HG02798 (cell line): ENCODE measurements around the gene CPNE1.

Experiments used
- ATAC-seq: cut with Tn5 transposase; IDR thresholded peaks from one replicate; pipeline ENCODE4 v1.9.1; 2021; ENCODE audit warnings: mild to moderate bottlenecking; ENCODE audit not compliant: unreplicated experiment, poor library complexity

Gene CPNE1

DNA sequence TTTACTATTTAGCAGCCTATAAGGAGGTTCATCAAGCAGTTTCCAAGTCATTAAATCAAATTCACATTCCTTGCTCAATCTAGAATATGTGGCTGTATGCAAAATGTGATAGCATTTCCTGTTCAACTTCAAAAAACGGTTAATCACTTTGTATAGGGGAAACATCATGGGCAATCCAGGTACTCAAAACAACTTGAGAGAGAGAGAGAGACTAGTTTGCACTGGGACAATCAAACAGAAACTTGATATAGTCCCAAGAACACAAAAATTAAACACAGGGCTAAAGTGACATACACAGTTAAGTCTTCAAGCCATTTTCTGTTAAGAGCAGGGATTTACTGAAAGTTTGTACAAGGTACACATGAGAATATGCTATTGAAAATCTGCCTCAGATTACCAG is 7.4 kb downstream of the CPNE1 start:
- no peak for ATAC-seq

DNA sequence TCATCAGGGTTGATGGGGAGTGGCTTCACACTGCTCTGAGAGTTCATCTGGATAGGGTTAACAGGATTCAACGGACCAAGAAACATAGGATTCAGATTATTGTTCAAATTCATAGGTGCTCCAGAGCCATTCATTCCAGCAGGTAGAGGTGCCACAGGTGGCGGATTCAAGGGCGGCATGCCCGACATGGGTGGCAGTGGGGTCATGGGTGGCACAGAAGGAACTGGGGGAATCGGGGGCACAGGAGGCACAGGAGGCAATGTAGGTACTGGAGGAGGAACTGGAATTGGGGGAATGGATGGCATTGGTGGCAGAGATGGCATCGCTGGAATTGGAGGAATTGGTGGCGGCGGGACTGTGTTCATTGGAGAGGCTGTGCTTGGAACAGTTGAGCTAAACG is 10.3 kb downstream of the CPNE1 start:
- no peak for ATAC-seq

DNA sequence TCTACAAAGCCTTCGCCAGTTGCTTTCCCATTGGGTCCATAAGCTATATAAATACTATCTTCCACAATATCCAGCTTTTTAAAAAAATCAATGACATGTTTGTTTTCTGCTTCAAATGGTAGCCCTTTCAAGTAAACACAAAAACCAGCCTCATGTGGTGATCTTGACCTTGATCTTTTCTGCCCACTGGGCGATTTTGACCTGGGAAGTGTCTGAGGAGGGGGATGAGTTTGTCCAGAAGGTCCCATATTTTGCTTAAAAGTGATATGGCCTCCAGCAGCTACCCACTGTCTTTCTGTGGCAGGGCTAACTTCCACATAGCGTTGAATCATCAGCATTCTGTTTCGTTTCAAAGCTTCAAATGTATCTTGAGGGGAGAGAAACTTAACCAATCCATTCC is 10.8 kb downstream of the CPNE1 start:
- ATAC-seq, result no peak

DNA sequence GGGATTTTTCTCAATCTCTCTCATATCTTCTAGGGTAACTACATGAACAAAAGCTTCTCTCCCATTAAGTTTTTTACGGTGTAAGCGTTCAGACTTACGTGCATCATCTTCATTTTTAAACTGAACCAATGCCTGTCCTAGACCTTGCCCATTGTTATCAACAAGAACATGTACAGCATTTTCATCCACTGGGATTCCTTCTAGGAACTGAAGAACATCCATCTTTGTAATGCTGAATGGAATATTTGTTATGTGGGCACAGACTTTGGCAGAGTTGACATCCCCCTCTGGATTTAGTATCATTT is 11.3 kb downstream of the CPNE1 start:
- no peak for ATAC-seq

DNA sequence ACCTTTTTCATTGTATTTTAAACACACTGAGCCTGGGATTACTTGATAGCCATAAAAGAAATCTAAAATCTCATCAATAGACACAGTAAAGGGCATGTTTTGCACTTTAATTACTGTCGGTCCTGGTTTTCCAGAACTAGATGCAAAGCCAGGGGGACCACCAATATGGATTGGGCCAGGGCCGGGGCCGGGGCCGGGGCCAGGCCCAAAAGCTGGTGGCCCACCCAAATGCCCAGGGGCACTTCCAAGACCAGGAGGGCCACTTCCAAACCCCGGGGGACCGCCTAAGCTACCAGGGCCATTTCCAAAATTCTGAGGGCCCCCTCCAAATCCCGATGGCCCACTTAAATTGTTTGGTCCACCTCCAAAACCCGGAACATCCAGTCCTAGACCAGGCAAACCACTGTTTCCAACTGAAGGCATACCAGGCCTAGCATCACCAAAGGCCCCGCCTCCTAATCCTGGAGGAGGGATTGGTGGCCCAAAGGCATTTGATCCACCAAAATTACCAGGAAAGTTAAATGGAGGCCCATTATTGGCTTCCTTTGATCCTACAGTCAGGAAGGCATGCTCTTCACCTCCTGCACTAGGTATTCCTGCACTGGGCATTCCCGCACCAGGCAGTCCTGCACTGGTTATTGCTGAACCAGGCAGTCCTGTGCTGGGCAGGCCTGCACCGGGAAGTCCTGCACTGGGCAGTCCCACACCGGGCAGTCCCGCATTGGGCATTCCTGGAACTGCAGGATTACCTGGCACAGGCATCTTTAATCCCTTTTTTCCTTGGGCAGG is 11.9 kb downstream of the CPNE1 start:
- no peak for ATAC-seq

DNA sequence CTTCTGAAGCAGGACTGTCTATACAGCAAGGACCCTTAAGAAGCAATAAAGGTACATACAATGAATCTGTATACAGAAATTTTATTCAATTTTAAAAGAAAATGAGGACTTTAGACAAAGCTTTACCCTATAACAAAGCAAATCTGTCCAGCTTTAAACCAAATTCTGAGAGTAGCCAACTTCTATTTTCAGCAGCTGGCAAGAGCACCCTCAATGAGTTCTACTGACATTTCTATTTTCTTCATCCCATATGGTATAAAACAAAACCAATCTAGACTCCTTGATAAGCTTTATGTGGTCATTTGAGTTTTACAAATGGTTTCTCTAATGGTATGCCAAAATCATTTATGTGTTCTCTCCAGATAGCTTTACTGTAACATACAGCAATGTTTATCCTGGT is 12.7 kb downstream of the CPNE1 start:
- ATAC-seq, result no peak

DNA sequence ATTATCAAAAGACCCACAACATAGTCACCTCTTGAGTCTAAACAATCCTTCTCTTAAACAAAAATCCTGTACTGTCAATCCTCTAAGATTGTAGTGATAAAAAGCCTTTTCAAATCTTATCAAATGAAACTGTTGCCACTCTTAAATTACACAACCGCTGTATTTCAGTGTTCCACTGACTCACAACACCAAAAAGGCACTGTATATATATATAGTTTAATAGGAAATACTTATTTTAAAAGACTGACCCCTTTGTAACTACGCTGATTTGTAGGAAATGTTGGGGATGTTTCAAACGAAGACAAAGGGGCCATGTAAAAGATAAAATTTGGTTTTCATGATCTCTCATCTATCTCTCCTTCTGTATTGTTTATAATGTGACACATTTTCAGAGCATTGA is 14.1 kb downstream of the CPNE1 start:
- ATAC-seq, result no peak

DNA sequence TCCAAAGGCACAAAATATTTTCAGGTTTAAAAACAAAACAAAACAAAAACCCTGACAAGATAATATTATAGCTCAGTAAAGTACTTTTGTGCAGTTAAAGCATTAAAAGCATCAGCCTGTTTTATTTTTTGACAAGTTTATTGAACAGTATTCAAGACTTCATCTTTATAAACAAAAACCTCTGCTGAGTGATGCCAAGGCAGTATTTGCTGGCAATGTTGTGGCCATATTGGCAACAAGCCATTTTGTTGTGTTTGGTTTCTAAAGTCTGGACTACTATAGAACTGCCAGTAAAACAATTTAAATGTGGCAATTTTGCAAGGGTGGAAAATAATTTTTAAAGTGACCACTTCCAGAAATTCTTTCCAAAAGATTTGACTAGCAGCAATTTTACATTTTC is 15.9 kb downstream of the CPNE1 start:
- no peak for ATAC-seq

DNA sequence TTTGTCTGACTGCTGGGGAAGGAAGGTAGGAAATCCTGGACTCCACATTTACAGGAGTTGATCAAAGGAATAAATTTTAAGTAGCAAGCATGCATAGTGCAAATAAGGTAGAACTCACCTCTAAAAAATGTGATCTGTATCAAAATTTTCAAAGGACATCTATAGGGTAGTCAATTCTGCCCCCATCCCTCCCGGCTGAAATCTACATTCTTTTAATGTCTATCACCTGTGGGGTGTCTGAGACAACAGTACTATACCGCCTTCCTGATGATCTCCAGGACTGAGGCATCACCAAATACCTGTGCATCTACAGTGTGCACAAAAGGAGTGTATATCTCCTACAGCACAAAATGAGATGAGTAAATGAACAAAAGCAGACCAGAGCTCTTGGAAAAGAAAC is 19.9 kb downstream of the CPNE1 start:
- no peak for ATAC-seq

DNA sequence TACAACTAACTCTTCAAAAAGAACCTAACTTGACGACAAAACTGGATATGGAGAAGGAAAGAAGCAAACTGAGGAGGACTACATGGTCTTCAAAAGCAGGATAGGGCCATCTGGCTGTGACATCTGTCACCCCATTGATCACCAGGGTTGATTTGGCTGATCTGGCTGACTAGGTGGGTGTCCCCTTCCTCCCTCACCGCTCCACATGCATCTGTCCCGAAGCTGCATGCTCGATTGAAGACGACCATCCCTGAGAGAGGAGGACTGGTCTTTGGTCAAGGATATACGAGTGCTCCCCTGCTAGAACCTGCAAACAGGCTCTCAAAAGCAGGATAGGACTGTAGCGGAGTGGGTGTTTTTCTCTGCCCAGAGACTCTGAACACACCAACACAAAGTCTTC is 21.7 kb downstream of the CPNE1 start:
- no peak for ATAC-seq

DNA sequence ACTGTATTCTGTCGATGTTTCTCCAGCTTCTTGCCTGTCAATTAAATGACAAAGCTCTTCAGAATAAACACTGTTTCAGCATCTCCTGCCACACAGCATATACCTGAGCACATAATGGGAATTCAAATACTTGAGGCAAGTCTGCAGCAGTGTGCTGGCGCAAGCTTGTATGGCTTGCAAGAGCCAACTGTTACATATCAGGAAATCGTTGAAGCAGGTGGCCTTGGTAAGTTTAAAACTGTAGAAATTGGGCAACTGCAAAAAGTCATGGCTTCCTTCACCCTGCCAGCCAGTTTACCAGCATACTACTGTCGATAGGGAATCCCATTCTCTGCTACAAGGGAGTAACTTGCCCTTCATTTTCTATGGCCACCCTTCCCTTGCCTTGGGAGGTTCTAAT is 23.0 kb downstream of the CPNE1 start:
- ATAC-seq, result no peak

DNA sequence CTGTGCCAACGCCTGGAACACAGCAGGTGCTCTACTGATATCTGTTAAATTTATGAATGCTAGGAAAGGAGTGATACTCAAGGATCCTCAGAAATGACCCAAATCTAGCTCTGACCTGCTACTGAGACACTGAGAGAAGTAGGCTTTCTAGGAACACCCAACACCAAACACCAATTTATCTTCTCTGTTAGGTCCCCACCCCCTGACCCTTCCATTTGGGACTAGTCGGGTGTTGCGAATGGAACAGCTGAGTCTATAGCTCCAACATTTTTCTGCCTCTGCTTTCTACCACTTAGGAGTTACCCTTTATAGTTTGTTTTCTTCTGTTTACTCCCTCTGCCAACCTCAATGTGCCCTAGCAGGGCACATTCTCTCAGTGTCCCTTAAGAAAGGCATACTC is 24.0 kb downstream of the CPNE1 start:
- ATAC-seq, result no peak

DNA sequence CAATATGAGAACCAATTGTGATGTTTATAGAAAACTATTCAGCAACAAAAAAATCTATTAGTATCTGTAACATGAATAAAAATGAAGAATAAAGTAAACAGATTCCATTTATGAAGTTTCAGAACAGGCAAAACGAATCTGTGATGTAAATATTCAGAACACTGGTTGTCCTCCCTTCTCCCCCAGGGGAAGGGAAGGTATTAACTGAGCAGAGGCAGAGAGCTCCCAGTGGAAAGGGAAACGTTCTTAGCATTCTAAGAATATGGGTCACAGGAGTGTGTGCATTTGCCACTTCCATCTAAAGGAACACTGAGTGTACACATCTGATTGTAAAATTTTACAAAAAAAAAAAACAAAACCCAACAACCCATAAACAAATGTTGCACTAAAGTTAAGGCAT is 25.9 kb downstream of the CPNE1 start:
- no peak for ATAC-seq

DNA sequence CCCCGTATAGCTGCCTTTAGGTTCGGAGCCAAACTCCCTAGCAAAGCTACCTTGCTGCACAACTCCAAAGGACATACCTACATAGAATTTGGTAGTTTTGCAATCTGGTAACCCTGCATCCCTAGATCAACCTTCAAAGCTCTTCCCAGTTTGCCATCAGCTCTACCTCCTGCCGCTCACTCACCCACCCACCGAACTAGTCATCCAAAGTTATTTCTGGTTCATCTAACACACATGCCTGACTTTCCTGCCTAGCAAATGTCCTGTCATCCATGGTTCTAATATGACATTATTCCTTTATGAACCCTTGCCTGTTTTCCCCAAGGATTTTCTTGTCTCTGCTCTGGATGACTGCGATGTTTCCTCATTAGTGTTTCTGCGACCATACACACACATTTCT is 27.4 kb downstream of the CPNE1 start:
- no peak for ATAC-seq

DNA sequence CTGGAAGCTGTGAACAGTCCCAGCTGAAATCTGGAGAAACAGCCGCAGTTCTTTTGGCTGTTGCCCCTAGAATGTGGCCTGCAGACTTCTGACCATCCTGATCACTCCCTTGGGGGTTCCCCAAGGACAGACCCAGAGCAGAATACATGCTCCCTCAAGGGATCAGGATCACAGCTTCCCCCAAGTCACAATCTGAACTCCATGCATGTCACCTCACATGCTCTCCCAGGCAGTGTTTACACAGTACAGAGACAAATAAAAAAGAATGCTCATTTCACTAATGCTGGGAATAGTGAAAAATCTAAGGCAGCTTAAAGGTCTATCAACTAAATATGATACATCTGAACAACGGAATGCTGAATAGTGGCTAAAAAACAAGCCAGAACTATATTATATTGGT is 28.6 kb downstream of the CPNE1 start:
- no peak for ATAC-seq

DNA sequence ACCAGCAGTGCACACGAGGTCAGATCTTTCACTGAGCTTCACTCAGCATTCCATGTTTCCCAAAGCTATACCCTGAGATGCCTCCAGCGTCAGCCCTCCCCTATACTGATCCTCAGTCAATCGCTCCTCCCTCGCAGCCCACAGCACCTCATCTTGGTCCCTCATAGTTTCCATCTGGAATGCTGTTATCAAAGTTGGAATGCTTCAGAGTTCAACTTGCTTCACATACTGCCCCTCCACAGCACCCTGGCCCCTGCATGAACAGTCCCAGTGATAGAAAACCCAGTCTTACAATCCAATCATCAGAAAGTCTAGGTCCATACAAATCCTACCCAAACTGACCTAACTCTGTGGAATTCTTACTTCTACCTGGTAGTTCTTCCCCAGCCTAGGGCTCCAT is 29.0 kb downstream of the CPNE1 start:
- ATAC-seq, result no peak

DNA sequence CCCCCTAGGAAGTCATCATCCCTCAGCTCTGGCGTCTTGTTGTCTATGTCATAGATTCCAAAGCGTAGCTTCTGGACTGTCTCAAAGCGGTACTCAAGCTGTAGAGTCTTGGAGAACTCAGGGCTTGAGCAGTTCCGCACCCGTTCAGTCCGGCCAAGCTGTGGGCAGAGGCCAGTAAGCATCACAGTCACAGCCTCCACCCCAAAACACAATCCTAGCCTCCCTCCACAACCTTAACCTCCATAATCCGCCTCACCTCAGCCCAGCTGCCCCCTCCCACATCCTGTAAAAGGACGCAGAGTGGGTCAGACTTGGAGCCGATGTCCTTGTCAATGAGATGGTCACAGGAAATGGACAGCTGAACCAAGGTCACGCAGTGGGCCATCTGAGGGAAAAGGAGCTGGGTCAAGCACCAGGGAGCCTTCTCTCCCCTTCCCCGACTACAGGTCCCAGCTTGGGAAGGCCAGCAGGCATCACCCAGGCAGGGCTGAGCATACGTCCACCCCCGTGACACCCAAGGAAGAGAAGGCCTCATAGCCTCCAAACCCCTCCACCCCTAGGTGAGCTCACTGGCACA is 32.1 kb downstream of the CPNE1 start:
- no peak for ATAC-seq

DNA sequence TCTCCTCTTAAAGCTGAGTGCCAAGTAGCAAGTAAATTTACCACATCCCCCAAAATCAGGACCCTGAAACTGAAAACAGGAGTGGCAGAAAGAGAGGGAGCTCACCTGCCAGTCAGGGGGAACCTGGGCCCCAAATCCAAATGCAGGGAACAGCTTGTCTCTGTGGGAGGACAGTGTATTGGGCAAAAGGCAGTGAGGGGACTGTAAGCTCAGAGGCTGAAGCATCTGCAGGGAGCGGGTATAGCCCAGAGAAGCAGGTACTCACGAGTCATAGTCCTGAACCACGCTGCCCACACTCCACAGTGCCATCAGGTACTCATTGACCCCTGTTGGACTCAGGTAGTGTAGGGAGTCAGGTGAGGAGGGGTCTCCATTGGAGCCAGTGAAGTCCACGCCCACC is 34.1 kb downstream of the CPNE1 start:
- no peak for ATAC-seq

DNA sequence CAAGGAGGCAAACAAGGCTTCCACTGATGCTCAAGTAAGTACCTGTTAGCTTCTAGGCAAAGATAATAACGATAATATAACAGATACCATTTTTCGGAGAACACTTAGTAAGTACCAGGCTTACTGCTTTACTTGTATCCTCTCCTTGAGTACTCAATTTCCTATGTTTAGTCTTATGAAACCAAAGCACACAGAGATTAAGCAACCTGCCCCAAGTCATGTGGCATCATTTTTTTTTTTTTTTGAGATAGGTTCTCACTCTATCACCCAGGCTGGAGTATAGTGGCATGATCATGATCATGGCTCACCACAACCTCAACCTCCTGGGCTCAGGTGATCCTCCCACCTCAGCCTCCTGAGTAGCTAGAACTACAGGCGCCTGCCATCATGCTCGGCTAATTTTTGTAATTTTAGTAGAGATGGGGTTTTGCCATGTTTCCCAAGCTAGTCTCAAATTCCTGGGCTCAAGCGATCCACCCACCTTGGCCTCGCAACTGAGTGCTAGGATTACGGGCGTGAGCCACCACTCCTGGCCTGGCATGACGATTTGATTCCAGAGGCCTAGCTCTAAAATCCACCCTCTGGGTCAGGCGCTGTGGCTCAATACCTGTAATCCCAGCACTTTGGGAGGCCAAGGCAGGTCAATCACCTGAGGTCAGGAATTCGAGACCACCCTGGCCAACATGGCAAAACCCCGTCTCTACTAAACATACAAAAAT is 35.1 kb downstream of the CPNE1 start:
- ATAC-seq, result no peak

DNA sequence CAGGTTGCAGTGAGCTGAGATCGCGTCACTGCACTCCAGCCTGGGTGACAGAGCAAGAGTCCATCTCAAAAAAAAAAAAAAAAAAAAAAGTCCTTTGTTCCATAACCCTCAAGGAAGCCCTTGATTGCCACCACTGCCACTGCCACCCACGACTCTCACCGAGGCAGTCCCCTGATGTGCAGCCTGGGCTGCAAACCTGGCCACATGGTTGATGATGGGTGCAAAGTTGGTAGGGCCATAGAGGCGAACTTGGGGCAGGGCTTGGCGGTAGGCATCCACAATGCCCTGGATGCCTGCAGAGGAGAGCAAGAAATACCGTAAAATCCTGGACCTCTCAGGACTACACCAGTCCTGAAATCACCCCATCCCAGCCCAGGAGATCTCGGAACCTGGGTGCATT is 37.6 kb downstream of the CPNE1 start:
- no peak for ATAC-seq

DNA sequence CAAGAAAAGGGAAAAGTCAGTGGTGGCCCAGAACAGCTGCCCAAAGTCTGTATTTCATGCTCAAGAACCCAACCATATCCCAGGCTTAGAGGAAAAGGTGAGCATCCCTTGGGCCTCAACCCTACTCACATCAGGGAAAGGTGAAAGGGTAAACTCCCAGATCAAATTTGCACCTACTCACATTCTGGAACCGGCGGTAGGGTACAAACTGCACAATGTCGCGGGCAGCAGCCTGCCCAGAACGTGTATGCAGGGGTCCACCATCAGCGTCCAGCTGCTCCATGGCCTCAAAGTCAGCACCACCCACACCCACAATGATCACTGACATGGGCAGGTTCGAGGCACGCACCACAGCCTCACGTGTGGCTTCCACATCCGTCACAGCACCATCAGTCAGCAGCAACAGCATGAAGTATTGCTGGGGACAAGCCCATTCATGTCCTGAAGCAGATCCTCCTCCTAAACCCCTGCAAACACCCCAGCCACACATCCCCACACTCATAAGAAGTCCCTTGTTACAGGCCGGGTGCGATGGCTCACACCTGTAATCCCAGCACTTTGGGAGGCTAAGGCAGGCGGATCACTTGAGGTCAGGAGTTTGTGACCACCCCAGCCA is 38.2 kb downstream of the CPNE1 start:
- no peak for ATAC-seq
